Astrocyte of the spinal cord (primary cell): ENCODE data around the gene SLC22A13.
"Not testable (repeated sequence)": the region's sequence is repeated elsewhere in the genome, so short reads cannot be mapped to it uniquely, and the experiment has no call there.

Experiments used
- DNase-seq: peaks from one replicate; pipeline ENCODE4 v3.0.0; 2011; ENCODE audit warnings: low read depth, low spot score
- H3K4me3 ChIP-seq: 2 replicates; pipeline ENCODE4 v1.5.1; 2011; ENCODE audit warnings: low read depth, mild to moderate bottlenecking, low read length, moderate library complexity
- CTCF ChIP-seq: IDR thresholded peaks from 2 replicates; pipeline ENCODE4 v1.5.1; 2012; ENCODE audit warnings: low read depth, mild to moderate bottlenecking, low read length, inconsistent platforms
- in situ Hi-C: cut with HindIII; loops from 2 replicates; pipeline ENCODE4 v1.10.0; 2017; ENCODE audit warnings: low sequenced_read_pairs

Gene SLC22A13

GRCh38 chr3:38316356-38317191 lies 51.0 kb downstream of the SLC22A13 start:
- no peak for DNase-seq
- in situ Hi-C loops, result no loop called here
- TF ChIP-seq CTCF, result no peak
- no peak overlapping the region for H3K4me3 ChIP-seq

- H3K4me3 ChIP-seq, result no peak overlapping the region
- in situ Hi-C loops, result no loop called here
- no peak for DNase-seq
- no peak for TF ChIP-seq CTCF
Measured at GRCh38 chr3:38317192-38317759, 51.7 kb downstream of the SLC22A13 start.

GRCh38 chr3:38318766-38319671 lies 53.4 kb downstream of the SLC22A13 start:
- DNase-seq, result no peak
- in situ Hi-C loops, result no loop called here
- H3K4me3 ChIP-seq, result no peak overlapping the region
- no peak for TF ChIP-seq CTCF

GRCh38 chr3:38320638-38321037 lies 55.0 kb downstream of the SLC22A13 start:
- in situ Hi-C loops, DNase-seq, H3K4me3 ChIP-seq: not testable (repeated sequence)

GRCh38 chr3:38323060-38323459 lies 57.4 kb downstream of the SLC22A13 start:
- in situ Hi-C loops, result no loop called here
- DNase-seq, result no peak
- no peak for TF ChIP-seq CTCF
- H3K4me3 ChIP-seq, result no peak overlapping the region

- no peak for TF ChIP-seq CTCF
- in situ Hi-C loops, result no loop called here
- H3K4me3 ChIP-seq, result no peak overlapping the region
- no peak for DNase-seq
Measured at GRCh38 chr3:38325256-38325655, 59.6 kb downstream of the SLC22A13 start.
